Natural killer cell (primary cell): Measurements from ENCODE around the gene PRKG1. TPM values are rescaled to one million over a fixed set of nuclear protein-coding genes. Genes with fewer than 3 reads are reported as not detected.

Experiments used
- ATAC-seq, 3 donors: fragments of 150-1000 bp in 2 of 3; fragments of 200-7000 bp in 1 of 3; cut with Tn5 transposase; 1 replicate in 1 of 3; 2 replicates in 2 of 3; pipeline ENCODE4 v1.10.0; 2021; ENCODE audit warnings: mild to moderate bottlenecking in 2 of 3, moderate library complexity in 2 of 3
- DNase-seq, 2 donors: peaks; one replicate each; pipeline versions ENCODE4 v3.0.0 to v3.0.0-alpha.2; 2013 to 2021; ENCODE audit warnings: mixed read lengths in 1 of 2
- H3K27ac ChIP-seq: one replicate; pipeline ENCODE4 v1.5.1; 2013; ENCODE audit warnings: mild to moderate bottlenecking, low read length
- H3K27me3 ChIP-seq: one replicate; pipeline ENCODE4 v1.6.1; 2013; ENCODE audit warnings: low read length; ENCODE audit not compliant: control insufficient read depth, insufficient read depth
- H3K36me3 ChIP-seq: one replicate; pipeline ENCODE4 v1.6.1; 2013; ENCODE audit warnings: low read length; ENCODE audit not compliant: control insufficient read depth, insufficient read depth
- H3K4me1 ChIP-seq: one replicate; pipeline ENCODE4 v1.6.1; 2013; ENCODE audit warnings: low read length; ENCODE audit not compliant: control insufficient read depth, insufficient read depth
- H3K4me3 ChIP-seq: one replicate; pipeline ENCODE4 v1.5.1; 2013; ENCODE audit warnings: low read length
- H3K9me3 ChIP-seq: one replicate; pipeline ENCODE4 v1.6.1; 2013; ENCODE audit warnings: low read length; ENCODE audit not compliant: control insufficient read depth, insufficient read depth
- H3K27ac Mint-ChIP-seq, 2 donors: one replicate each; pipeline ENCODE4 v1.8.0; 2022; ENCODE audit warnings: mild to moderate bottlenecking in 2 of 2, mixed read lengths in 2 of 2, moderate library complexity in 1 of 2
- H3K27me3 Mint-ChIP-seq, 2 donors: one replicate each; pipeline ENCODE4 v1.8.0; 2022; ENCODE audit warnings: low read depth in 2 of 2, mixed read lengths in 2 of 2
- H3K36me3 Mint-ChIP-seq: one replicate; pipeline ENCODE4 v1.8.0; 2022; ENCODE audit warnings: mixed read lengths
- H3K4me1 Mint-ChIP-seq, 2 donors: one replicate each; pipeline ENCODE4 v1.8.0; 2022; ENCODE audit warnings: mixed read lengths in 2 of 2
- H3K4me3 Mint-ChIP-seq: one replicate; pipeline ENCODE4 v1.8.0; 2022; ENCODE audit warnings: mild to moderate bottlenecking, moderate library complexity, mixed read lengths
- H3K9me3 Mint-ChIP-seq, 2 donors: one replicate each; pipeline ENCODE4 v1.8.0; 2022; ENCODE audit warnings: mixed read lengths in 2 of 2
- CTCF ChIP-seq: fragments of 200-600 bp; IDR thresholded peaks from one replicate; pipeline ENCODE4 v1.8.0; 2022; ENCODE audit warnings: antibody characterized with exemption
- WGBS: methylation state at CpG from one replicate; pipeline ENCODE4 v1.1.7; 2013; ENCODE audit warnings: missing lambda C conversion rate; ENCODE audit not compliant: insufficient coverage; 5-methylcytosine and 5-hydroxymethylcytosine counted together
- intact Hi-C: fragments of 100-400 bp; cut with micrococcal nuclease; formaldehyde crosslinking; loops from one replicate; pipeline ENCODE4 v1.14.2; 2022
- total RNA-seq, 4 donors: library from RNA; stranded (reverse); fragments of 120-200 nt in 1 of 4; gene quantifications; one replicate each; pipeline versions ENCODE4 v1.2.3 to v1.2.4, GENCODE V29; 2013 to 2022

Gene PRKG1
- total RNA-seq, 3 donors from 2014 or later (not counting 1 experiment from before 2014, with no cell fraction given) = 0.23 to 0.41 (median 0.35) TPM

GRCh38 chr10:51066231-51066630 is 8.1 kb upstream of the PRKG1 start:
- intact Hi-C loops = no loop called here
- H3K4me1 Mint-ChIP-seq = no peaks in the 10 kb centered on the region
- no peaks in the 10 kb centered on the region for H3K27me3 ChIP-seq
- WGBS = 7% methylated on average over 1 of the region's 1 CpG
- peaks cover 0 to 18% of the 10 kb centered on the region in 2 donors for H3K27me3 Mint-ChIP-seq
- no peak for ATAC-seq
- no peak for DNase-seq
- no peaks in the 10 kb centered on the region for H3K36me3 ChIP-seq
- no peak overlapping the region for H3K27ac ChIP-seq
- no peaks in the 10 kb centered on the region for H3K4me1 ChIP-seq
- H3K36me3 Mint-ChIP-seq = no peaks in the 10 kb centered on the region
- H3K4me3 Mint-ChIP-seq = no peak overlapping the region
- no peak overlapping the region for H3K27ac Mint-ChIP-seq
- no peak for TF ChIP-seq CTCF
- H3K4me3 ChIP-seq = no peak overlapping the region
- H3K9me3 ChIP-seq = no peaks in the 10 kb centered on the region
- H3K9me3 Mint-ChIP-seq = no peaks in the 10 kb centered on the region

GRCh38 chr10:51072210-51072609 is 2.1 kb upstream of the PRKG1 start:
- H3K27ac Mint-ChIP-seq = no peak overlapping the region
- intact Hi-C loops = no loop called here
- H3K9me3 Mint-ChIP-seq = no peaks in the 10 kb centered on the region
- H3K4me3 Mint-ChIP-seq = no peak overlapping the region
- peaks cover 16% of the 10 kb centered on the region for H3K4me1 ChIP-seq
- H3K27me3 Mint-ChIP-seq = peaks cover 26 to 63% of the 10 kb centered on the region in 2 donors
- DNase-seq (no peak), ATAC-seq (no peak)
- H3K36me3 Mint-ChIP-seq = no peaks in the 10 kb centered on the region
- H3K27ac ChIP-seq = no peak overlapping the region
- no peak overlapping the region for H3K4me3 ChIP-seq
- peaks cover 5 to 6% of the 10 kb centered on the region in 2 donors for H3K4me1 Mint-ChIP-seq
- H3K9me3 ChIP-seq = no peaks in the 10 kb centered on the region
- H3K36me3 ChIP-seq = no peaks in the 10 kb centered on the region
- peaks cover 28% of the 10 kb centered on the region for H3K27me3 ChIP-seq
- TF ChIP-seq CTCF = no peak

GRCh38 chr10:51072921-51073434 is 1.3 kb upstream of the PRKG1 start:
- H3K27ac ChIP-seq = no peak overlapping the region
- DNase-seq = no peak
- no peaks in the 10 kb centered on the region for H3K9me3 ChIP-seq
- H3K27ac Mint-ChIP-seq = no peak overlapping the region
- H3K4me1 Mint-ChIP-seq = peaks cover 5 to 6% of the 10 kb centered on the region in 2 donors
- H3K27me3 Mint-ChIP-seq = peaks cover 26 to 63% of the 10 kb centered on the region in 2 donors
- H3K36me3 Mint-ChIP-seq = no peaks in the 10 kb centered on the region
- no peaks in the 10 kb centered on the region for H3K9me3 Mint-ChIP-seq
- ATAC-seq = no peak
- peaks cover 16% of the 10 kb centered on the region for H3K4me1 ChIP-seq
- peak overlapping the region; percentile 10 for H3K4me3 Mint-ChIP-seq
- WGBS = 88% methylated on average over 5 of the region's 5 CpGs
- H3K4me3 ChIP-seq = no peak overlapping the region
- H3K27me3 ChIP-seq = peaks cover 28% of the 10 kb centered on the region
- intact Hi-C loops = no loop called here
- no peaks in the 10 kb centered on the region for H3K36me3 ChIP-seq
- no peak for TF ChIP-seq CTCF
